Hepatocyte (in vitro differentiated cells): Measurements from ENCODE around the gene SNHG17.

Source experiments
- CTCF ChIP-seq: fragments of 200-600 bp; sonication (generic); IDR thresholded peaks from 2 replicates; pipeline ENCODE4 v1.5.1; 2016; ENCODE audit warnings: antibody characterized with exemption, mild to moderate bottlenecking; ENCODE audit not compliant: poor library complexity
- EZH2 ChIP-seq: fragments of 200-600 bp; sonication (generic); IDR thresholded peaks from 2 replicates; pipeline ENCODE4 v1.6.1; 2016; ENCODE audit warnings: antibody characterized with exemption, mild to moderate bottlenecking, borderline replicate concordance
- EZH2phosphoT487 ChIP-seq: fragments of 200-600 bp; sonication (generic); IDR thresholded peaks from one replicate; pipeline ENCODE4 v1.6.1; 2018; ENCODE audit warnings: antibody characterized with exemption, mild to moderate bottlenecking, low read depth, moderate library complexity; ENCODE audit not compliant: unreplicated experiment, severe bottlenecking

- TF ChIP-seq CTCF, result no peak
- no peak for TF ChIP-seq EZH2
- TF ChIP-seq EZH2phosphoT487, result no peak
These were observed 61.8 kb downstream of the SNHG17 start for GRCh38 chr20:38373231-38373867.
